Measurements from ENCODE around the gene ZNF213. TPM values are rescaled to one million over a fixed set of nuclear protein-coding genes. Genes with fewer than 3 reads are reported as not detected.
A peak's percentile ranks its signal among the peaks of the same experiment; 100 is the strongest.

The ZNF213 gene
- total RNA-seq, 1 donor from 2014 or later = 7.6 TPM

DNA sequence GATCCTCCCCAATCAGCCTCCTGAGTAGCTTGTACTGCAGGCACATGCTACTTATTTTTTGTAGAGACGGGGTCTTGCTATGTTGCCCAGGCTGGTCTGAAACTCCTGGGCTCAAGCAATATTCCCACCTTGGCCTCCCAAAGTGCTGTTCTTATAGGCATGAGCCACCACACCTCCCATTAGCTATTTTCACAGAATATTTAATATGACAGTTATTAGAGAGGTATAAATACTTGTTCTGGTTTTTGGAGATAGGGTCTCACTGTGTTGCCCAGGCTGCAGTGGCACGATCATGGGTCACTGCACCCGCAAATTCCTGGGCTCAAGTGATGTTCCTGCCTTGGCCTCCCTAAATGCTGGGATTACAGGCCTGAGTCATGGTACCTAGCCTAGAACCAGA, 21.1 kb downstream of the ZNF213 start:
- no peak for FAIRE-seq
- TF ChIP-seq, protein P1, sequence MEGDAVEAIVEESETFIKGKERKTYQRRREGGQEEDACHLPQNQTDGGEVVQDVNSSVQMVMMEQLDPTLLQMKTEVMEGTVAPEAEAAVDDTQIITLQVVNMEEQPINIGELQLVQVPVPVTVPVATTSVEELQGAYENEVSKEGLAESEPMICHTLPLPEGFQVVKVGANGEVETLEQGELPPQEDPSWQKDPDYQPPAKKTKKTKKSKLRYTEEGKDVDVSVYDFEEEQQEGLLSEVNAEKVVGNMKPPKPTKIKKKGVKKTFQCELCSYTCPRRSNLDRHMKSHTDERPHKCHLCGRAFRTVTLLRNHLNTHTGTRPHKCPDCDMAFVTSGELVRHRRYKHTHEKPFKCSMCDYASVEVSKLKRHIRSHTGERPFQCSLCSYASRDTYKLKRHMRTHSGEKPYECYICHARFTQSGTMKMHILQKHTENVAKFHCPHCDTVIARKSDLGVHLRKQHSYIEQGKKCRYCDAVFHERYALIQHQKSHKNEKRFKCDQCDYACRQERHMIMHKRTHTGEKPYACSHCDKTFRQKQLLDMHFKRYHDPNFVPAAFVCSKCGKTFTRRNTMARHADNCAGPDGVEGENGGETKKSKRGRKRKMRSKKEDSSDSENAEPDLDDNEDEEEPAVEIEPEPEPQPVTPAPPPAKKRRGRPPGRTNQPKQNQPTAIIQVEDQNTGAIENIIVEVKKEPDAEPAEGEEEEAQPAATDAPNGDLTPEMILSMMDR (IDR thresholded peaks at IDR 0.05; ENCODE audit: insufficient read depth, low read length, severe bottlenecking) = no peak

DNA sequence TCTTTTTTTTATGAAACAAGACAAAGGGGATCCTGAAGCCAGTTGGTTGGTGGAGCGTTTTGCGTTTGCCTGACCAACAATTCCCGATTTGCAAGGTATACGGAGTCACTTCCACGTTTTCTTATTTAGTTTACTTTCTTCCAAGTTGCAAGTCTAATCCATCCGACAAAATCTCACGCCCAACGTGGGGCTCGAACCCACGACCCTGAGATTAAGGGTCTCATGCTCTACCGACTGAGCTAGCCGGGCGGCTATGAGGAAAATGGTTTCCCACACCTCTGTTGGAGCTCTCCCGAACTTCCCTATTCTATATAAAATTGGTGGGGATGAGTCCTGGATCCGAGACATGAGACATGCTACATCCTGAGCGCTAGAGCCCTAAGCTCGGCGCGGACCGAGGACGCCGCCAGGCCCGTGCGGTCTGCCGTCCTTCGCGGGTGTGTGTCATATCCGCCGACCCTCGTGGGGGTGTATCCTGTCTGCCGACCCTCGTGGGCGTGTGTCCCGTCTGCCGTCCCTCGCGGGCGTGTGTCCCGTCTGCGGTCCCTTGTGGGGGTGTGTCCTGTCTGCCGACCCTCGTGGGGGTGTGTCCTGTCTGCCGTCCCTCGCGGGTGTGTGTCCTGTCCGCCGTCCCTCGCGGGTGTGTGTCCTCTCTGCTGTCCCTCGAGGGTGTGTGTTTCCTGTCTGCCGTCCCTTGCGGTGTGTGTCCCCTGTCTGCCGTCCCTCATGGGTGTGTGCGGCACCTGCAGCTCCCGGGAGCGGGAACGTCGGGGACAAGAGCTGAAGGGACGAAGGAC, 22.6 kb downstream of the ZNF213 start:
- TF ChIP-seq, protein P1 (IDR thresholded peaks at IDR 0.05; ENCODE audit: insufficient read depth, low read length, severe bottlenecking) = no peak
- DNase-seq (ENCODE audit: low read depth) (peak; percentile 92), FAIRE-seq (no peak)

More for the DNA sequence above, 21.1 kb downstream of the ZNF213 start:
- Histone ChIP-seq H3K4me3 (ENCODE audit: low read depth, low read length) (no peak overlapping the region), H3K27me3 (ENCODE audit: control insufficient read depth, insufficient read depth, low read length) (no peaks in the 10 kb centered on the region), H3K36me3 (ENCODE audit: control insufficient read depth, insufficient read depth, low read length) (no peaks in the 10 kb centered on the region)
- no peak for DNase-seq (ENCODE audit: low read depth)

DNA sequence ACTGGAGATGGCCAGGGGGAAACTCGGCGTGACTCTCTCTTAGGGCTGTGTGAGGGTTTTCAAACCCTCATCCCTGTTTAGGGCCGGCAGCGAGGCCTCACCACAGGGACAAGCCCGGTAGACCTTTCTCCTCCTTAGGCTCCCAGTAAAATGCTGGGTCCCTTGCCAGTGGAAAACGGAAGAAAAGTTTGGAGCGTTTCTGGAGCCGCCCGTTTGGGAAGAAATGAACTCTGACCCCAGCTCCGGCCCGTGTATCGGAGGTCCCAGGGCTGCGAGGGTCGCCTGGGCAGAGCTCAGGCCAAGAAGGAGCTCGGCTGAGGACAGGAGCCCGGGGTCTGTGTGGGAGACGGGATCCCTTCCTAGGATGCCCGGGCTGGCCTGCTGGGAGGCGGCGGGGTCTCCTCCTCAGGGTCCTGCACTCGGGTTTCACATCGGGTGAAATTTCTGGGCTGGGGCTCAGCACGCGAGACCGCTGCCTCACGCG, 23.2 kb downstream of the ZNF213 start:
- no peak for FAIRE-seq
- peak overlapping the region; percentile 83 for H3K4me3 ChIP-seq (ENCODE audit: low read depth, low read length)
- no peaks in the 10 kb centered on the region for H3K27me3 ChIP-seq (ENCODE audit: control insufficient read depth, insufficient read depth, low read length)
- DNase-seq (ENCODE audit: low read depth) = no peak
- H3K36me3 ChIP-seq (ENCODE audit: control insufficient read depth, insufficient read depth, low read length) = no peaks in the 10 kb centered on the region
- TF ChIP-seq, protein P1 (IDR thresholded peaks at IDR 0.05; ENCODE audit: insufficient read depth, low read length, severe bottlenecking) = no peak

More for the DNA sequence above, 22.6 kb downstream of the ZNF213 start:
- Histone ChIP-seq H3K36me3 (ENCODE audit: control insufficient read depth, insufficient read depth, low read length) (no peaks in the 10 kb centered on the region), H3K4me3 (ENCODE audit: low read depth, low read length) (peak overlapping the region; percentile 83), H3K27me3 (ENCODE audit: control insufficient read depth, insufficient read depth, low read length) (no peaks in the 10 kb centered on the region)

DNA sequence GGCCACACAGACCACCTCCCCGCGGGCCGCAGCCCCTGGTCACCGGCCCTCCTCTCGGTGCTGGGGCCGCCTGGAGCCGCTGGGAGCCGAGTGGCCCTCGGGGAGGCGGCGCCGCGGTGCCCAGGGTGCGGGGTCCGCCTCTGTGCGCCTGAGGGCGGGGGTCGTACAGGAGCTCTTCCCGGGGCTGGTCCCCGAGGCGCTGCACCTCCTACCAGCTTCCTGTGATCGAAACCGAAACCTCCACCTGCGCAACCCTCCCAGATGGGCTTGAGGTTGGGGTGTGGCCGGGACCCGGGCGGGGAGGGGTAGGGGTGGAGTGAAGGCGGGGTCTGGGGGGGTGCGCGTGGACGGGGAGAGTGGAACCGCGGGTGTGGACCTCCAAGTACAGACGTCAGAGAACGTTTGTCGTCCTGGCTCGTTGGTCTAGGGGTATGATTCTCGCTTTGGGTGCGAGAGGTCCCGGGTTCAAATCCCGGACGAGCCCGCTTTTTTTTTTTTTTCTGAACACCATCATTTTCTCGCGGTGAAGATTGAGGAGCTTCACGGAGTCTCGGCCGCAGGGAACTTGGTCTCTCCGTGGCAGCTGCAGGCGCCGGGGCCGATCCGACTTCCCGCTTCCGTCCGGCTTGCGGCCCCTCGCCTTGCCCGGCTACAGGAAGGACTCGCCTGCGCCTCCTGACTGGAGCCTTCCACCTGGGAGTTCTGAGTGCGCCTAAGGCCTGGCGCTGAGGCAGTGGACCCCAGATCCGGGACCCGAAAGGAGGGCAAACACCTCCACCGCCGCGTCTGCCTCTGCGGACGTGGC, 23.9 kb downstream of the ZNF213 start:
- TF ChIP-seq, protein P1 (IDR thresholded peaks at IDR 0.05; ENCODE audit: insufficient read depth, low read length, severe bottlenecking) = no peak
- FAIRE-seq (no peak), DNase-seq (ENCODE audit: low read depth) (peak; percentile 75)
- no peaks in the 10 kb centered on the region for H3K36me3 ChIP-seq (ENCODE audit: control insufficient read depth, insufficient read depth, low read length)
- H3K27me3 ChIP-seq (ENCODE audit: control insufficient read depth, insufficient read depth, low read length) = no peaks in the 10 kb centered on the region
- peak overlapping the region; percentile 83 for H3K4me3 ChIP-seq (ENCODE audit: low read depth, low read length)

DNA sequence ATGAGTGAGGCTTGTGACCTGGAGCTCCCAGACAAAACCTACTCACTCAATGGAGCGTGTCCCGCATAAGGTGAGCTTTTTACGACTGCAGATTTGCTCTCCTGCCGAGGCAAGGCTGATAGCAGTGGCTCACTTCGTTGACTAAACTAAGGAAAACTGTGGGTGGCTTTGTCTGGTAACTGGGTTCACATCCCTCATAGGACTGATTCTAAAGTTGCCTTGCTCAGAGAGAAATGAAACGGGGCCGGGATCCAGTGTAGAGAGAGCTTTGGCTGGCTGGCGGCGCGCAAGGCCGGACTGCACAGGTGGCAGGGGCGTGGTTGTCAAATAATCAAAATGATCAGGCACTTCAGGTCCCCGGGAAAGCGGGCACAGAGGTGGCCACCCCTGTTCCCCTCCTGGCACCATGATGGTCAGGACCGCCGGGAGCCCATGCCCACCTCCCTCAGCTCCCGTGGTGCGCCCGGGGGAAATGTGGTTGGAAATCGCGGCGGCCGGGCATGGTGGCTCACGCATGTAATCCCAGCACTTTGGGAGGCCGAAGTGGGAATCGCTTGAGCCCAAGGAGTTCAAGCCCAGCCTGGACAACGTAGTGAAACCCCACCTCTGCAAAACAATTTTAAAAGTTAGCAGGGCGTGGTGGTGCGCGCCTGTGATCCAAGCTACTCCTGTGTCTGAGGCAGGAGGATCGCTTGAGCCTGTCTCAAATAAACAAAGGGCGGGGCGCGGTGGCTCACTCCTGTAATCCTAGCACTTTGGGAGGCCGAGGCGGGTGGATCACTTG, 26.6 kb downstream of the ZNF213 start:
- Histone ChIP-seq H3K27me3 (ENCODE audit: control insufficient read depth, insufficient read depth, low read length) (no peaks in the 10 kb centered on the region), H3K36me3 (ENCODE audit: control insufficient read depth, insufficient read depth, low read length) (no peaks in the 10 kb centered on the region), H3K4me3 (ENCODE audit: low read depth, low read length) (no peak overlapping the region)
- DNase-seq (ENCODE audit: low read depth) (no peak), FAIRE-seq (no peak)
- TF ChIP-seq, protein P1 (IDR thresholded peaks at IDR 0.05; ENCODE audit: insufficient read depth, low read length, severe bottlenecking) = no peak

Data from bronchial epithelial cell (primary cell).